Measurements from ENCODE around the gene SLC6A5.

SLC6A5 gene

DNA sequence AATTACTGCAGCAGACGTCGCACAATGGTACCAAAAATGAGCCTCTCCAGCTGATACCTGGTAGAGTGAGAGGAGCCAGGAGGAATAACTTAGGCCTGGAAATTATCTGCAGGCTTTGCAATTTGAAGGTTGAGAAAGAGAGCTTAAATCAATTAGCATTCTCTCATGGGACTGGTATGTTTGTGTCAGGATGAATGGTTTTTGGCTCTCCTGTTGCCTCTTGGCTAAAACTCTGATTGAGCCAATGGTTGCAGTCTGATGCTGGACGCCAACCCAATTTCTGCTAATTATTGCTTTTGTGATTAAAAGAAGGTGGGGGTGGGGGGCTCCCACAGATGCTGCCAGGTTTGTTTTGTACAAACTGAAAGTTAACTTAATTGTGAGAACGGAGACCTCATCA is 57.5 kb downstream of the SLC6A5 start:
- H3K9ac ChIP-seq (ENCODE audit: low read length) = no peak overlapping the region
- no peaks in the 10 kb centered on the region for H3K27me3 ChIP-seq (ENCODE audit: control insufficient read depth in 1 of 2, insufficient read depth in 2 of 2, low read length in 2 of 2)
- H3K4me1 ChIP-seq (ENCODE audit: insufficient read depth, low read length) = no peaks in the 10 kb centered on the region
- no peaks in the 10 kb centered on the region for H3K36me3 ChIP-seq (ENCODE audit: insufficient read depth, low read length)
- H3K27ac ChIP-seq (ENCODE audit: low read depth, low read length) = no peak overlapping the region
- H3K9me3 ChIP-seq (ENCODE audit: low read length) = no peaks in the 10 kb centered on the region
- H3K4me3 ChIP-seq (ENCODE audit: low read depth in 1 of 2, low read length in 2 of 2) = no peak overlapping the region

DNA sequence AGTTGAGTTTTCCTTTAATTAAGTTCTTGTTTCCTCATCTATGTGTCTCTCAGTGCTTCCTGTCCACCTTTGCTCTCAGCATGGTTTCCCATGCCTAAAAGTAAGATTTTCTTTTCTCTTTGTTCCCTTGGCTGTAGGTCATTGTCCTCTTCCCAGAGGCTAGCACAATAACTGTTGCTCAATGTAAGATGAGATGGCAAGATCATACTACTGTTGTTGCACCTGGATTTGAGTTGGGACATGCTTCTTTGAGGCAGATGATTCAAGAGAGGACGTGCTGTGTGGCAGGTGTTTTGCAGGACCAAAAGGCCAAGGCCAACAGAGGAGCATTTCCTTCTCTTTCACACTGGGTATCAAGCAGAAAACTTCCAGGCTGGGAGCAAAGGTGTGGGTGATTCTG is 58.7 kb downstream of the SLC6A5 start:
- Histone ChIP-seq H3K4me3 (ENCODE audit: low read depth in 1 of 2, low read length in 2 of 2) (no peak overlapping the region), H3K27me3 (ENCODE audit: control insufficient read depth in 1 of 2, insufficient read depth in 2 of 2, low read length in 2 of 2) (no peaks in the 10 kb centered on the region), H3K9me3 (ENCODE audit: low read length) (no peaks in the 10 kb centered on the region), H3K27ac (ENCODE audit: low read depth, low read length) (no peak overlapping the region), H3K4me1 (ENCODE audit: insufficient read depth, low read length) (no peaks in the 10 kb centered on the region), H3K36me3 (ENCODE audit: insufficient read depth, low read length) (no peaks in the 10 kb centered on the region), H3K9ac (ENCODE audit: low read length) (no peak overlapping the region)

DNA sequence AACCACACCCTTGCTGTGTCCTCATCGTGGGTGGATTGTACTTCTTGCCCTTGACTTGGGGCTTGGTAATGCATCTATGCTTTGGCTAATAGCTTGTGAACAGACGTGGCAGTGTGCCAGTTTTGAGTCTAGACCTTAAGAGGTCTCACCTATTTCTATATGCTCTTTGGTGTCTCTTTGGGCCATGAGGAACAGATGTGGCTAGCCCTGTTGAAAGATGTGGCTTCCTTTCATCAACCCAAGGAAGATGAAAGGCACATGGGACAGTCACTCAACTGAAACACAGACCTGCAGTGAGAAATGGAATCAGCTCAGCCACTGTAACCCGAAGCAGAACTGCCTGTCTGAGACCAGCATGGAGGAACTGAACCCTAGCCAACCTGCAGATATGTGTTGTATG is 62.0 kb downstream of the SLC6A5 start:
- no peaks in the 10 kb centered on the region for H3K4me1 ChIP-seq (ENCODE audit: insufficient read depth, low read length)
- no peak overlapping the region for H3K27ac ChIP-seq (ENCODE audit: low read depth, low read length)
- H3K9ac ChIP-seq (ENCODE audit: low read length) = no peak overlapping the region
- no peak overlapping the region for H3K4me3 ChIP-seq (ENCODE audit: low read depth in 1 of 2, low read length in 2 of 2)
- H3K9me3 ChIP-seq (ENCODE audit: low read length) = no peaks in the 10 kb centered on the region
- no peaks in the 10 kb centered on the region for H3K36me3 ChIP-seq (ENCODE audit: insufficient read depth, low read length)
- no peaks in the 10 kb centered on the region for H3K27me3 ChIP-seq (ENCODE audit: control insufficient read depth in 1 of 2, insufficient read depth in 2 of 2, low read length in 2 of 2)

DNA sequence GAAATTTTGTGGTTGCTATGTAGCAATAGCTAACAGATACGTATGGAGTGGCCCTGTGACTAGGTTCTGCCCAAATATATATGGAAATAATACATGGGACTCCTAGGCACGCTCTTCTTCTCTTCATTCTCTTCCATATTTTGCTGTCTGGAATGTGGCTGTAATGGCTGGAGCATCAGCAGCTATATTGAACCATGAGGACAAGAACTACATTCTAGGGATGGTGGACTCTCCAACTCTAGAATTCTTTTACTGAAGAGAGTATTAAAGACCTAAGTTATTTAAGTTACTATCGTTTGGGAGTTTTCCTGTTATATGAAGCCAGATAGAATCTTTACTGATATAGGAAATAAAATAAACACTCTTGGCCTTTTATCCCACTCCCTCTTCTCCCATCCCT is 62.4 kb downstream of the SLC6A5 start:
- Histone ChIP-seq H3K36me3 (ENCODE audit: insufficient read depth, low read length) (no peaks in the 10 kb centered on the region), H3K4me1 (ENCODE audit: insufficient read depth, low read length) (no peaks in the 10 kb centered on the region), H3K27me3 (ENCODE audit: control insufficient read depth in 1 of 2, insufficient read depth in 2 of 2, low read length in 2 of 2) (no peaks in the 10 kb centered on the region), H3K4me3 (ENCODE audit: low read depth in 1 of 2, low read length in 2 of 2) (no peak overlapping the region), H3K9ac (ENCODE audit: low read length) (no peak overlapping the region), H3K9me3 (ENCODE audit: low read length) (no peaks in the 10 kb centered on the region), H3K27ac (ENCODE audit: low read depth, low read length) (no peak overlapping the region)

DNA sequence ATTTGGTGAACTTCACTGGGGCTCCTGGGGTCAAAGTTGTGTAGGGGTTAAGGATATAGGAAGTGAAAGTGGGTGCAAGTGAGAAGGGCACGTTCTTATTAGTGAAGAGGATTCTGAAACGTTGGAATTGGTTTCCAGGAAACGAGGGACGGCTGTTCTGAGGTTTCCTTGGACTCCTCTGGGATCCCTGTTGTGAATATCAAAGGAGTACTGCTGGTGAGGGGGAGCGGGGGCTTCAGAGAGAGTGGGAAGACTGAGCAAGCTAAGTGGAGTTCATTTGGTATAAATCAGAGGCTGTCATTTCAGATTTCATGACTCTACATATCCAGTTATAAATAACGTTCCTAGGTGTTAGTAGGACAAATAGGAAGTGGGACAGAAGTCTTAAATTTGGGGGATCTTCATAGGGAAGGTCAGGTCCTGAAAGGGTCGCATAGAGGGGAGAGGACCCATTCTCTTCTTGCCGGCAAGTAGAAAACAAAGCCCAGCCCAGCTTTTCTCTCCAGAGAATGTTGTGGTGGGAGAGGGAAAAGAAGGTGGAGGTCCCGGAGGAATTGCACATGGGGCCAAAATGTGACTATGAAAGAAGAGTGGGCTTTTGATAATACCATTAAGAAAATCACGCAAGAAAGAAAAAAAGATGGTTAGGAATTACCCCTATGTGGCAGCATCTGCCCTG is 68.9 kb downstream of the SLC6A5 start:
- Histone ChIP-seq H3K27ac (ENCODE audit: low read depth, low read length) (no peak overlapping the region), H3K9ac (ENCODE audit: low read length) (no peak overlapping the region), H3K4me3 (ENCODE audit: low read depth in 1 of 2, low read length in 2 of 2) (no peak overlapping the region), H3K36me3 (ENCODE audit: insufficient read depth, low read length) (no peaks in the 10 kb centered on the region), H3K4me1 (ENCODE audit: insufficient read depth, low read length) (no peaks in the 10 kb centered on the region), H3K27me3 (ENCODE audit: control insufficient read depth in 1 of 2, insufficient read depth in 2 of 2, low read length in 2 of 2) (peaks cover 26 to 29% of the 10 kb centered on the region in 2 donors), H3K9me3 (ENCODE audit: low read length) (no peaks in the 10 kb centered on the region)

DNA sequence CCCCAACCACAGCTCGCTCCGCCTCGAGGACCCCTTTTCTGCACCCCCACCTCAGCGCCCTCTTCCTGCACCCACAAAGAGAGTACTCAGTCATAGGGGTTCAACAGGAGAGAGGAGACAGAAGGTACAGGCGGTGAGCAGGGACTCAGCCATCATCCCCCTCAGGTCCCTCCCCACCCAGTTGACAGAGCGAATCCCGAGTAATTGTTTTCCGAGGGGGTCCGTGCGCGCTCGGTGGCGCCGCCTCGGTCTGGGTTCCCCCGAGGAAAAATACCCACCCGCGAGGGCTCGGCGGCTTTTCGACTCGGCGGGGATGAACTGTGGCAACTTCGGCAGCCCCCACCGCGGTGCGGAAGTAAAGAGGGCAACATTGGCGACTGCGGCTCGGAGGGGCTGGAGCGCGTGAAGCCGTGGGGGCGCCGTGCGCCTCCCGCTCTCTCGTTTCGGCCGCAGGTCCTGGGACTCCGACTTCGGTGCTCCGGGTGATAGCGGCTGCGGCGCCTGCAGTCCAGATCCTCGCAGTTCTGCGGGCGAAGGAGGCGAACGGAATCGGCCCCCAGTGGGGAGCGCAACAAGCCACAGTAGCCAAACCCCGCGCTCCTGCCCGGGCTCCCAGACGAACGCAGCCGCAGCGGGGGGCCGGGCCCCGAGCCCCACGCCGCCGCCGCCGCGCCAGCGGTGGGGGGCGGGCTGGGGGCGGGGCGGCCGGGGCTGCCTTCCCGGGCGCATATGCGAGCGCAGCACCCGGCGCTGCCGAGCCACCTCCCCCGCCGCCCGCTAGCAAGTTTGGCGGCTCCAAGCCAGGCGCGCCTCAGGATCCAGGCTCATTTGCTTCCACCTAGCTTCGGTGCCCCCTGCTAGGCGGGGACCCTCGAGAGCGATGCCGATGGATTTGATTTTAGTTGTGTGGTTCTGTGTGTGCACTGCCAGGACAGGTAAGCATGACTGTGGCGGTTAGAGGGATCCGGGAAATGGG is 69.7 kb downstream of the SLC6A5 start, which contains the start of gene NELL1:
TSS of gene NELL1 (plus strand) at position 743 of the 976 bp plus-strand sequence.
- Histone ChIP-seq H3K27me3 (ENCODE audit: control insufficient read depth in 1 of 2, insufficient read depth in 2 of 2, low read length in 2 of 2) (peaks cover 26 to 33% of the 10 kb centered on the region in 2 donors), H3K4me3 (ENCODE audit: low read depth in 1 of 2, low read length in 2 of 2) (no peak within 1 kb of the TSS), H3K36me3 (ENCODE audit: insufficient read depth, low read length) (no peaks in the 10 kb centered on the region), H3K27ac (ENCODE audit: low read depth, low read length) (no peak within 1 kb of the TSS), H3K9ac (ENCODE audit: low read length) (no peak within 1 kb of the TSS), H3K9me3 (ENCODE audit: low read length) (no peaks in the 10 kb centered on the region), H3K4me1 (ENCODE audit: insufficient read depth, low read length) (no peaks in the 10 kb centered on the region)

DNA sequence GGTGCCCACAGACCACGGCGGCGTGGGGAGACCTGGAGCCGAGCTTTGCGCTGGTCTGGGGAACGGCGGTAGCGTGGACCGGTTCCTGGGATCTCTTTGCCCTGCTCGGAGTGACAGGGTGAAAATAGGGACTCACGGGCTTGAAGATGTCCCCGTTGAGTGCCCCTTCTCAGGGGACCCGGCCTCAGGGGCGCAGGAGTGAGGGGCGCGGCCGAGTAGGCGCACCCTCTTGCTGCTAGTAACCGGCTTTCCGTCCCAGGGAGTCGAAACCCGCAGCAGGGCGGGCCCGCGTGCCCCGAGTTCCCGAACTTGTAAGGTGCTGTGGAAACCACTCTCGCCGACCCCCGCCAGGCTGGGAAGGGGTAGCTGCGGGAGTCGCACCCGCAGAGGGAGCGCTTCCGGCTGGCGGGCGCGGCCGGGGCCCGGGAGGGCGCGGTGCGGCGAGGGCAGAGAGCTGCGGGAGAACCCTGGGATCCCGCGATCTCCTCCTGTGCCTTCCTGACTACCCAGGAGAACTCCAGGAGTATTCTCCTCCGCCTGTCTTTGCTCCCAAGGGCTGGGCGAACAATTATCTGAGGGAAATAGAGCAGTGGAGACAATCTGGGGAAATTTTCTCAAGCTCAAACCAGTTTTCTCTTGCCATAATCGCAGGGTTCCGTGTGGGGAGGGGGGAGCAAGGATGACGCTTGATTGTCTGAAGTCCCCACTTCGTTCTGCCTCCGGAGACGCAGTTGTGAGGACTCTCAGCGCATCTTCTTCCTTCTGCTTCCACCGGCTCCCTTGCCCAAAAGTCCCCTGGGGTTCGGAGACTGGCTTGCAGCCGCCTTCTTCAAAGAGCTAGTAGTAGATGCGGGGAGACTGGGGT is 70.6 kb downstream of the SLC6A5 start:
- H3K27me3 ChIP-seq (ENCODE audit: control insufficient read depth in 1 of 2, insufficient read depth in 2 of 2, low read length in 2 of 2) = peaks cover 26 to 34% of the 10 kb centered on the region in 2 donors
- H3K4me1 ChIP-seq (ENCODE audit: insufficient read depth, low read length) = no peaks in the 10 kb centered on the region
- H3K36me3 ChIP-seq (ENCODE audit: insufficient read depth, low read length) = no peaks in the 10 kb centered on the region
- no peak overlapping the region for H3K4me3 ChIP-seq (ENCODE audit: low read depth in 1 of 2, low read length in 2 of 2)
- H3K9me3 ChIP-seq (ENCODE audit: low read length) = no peaks in the 10 kb centered on the region
- H3K27ac ChIP-seq (ENCODE audit: low read depth, low read length) = no peak overlapping the region
- H3K9ac ChIP-seq (ENCODE audit: low read length) = no peak overlapping the region

DNA sequence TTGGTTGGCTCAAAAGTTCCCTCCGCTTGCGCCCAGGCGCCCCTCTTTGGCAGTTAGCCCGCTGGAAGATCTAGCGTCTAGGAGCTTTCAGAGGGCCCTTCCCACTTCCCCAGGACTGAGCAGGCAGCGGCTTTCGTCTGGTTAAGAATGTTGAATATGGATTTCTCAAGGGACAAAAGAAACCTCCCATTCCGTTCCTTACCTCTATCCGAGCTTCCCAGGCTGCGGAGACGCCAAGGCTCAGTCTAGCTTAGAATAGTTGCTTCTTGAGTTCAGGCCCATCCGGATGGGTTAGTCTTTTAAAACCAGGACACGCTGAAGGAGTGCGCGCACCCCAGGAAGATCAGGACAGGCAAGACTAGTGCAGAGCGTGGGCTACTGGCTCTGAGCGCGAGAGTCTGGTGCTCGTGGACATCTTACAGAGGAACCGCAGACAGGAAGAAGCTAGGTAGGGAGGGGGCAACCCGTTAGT is 71.6 kb downstream of the SLC6A5 start:
- no peak overlapping the region for H3K9ac ChIP-seq (ENCODE audit: low read length)
- no peak overlapping the region for H3K4me3 ChIP-seq (ENCODE audit: low read depth in 1 of 2, low read length in 2 of 2)
- H3K27ac ChIP-seq (ENCODE audit: low read depth, low read length) = no peak overlapping the region
- H3K4me1 ChIP-seq (ENCODE audit: insufficient read depth, low read length) = no peaks in the 10 kb centered on the region
- no peaks in the 10 kb centered on the region for H3K9me3 ChIP-seq (ENCODE audit: low read length)
- peaks cover 26 to 34% of the 10 kb centered on the region in 2 donors for H3K27me3 ChIP-seq (ENCODE audit: control insufficient read depth in 1 of 2, insufficient read depth in 2 of 2, low read length in 2 of 2)
- no peaks in the 10 kb centered on the region for H3K36me3 ChIP-seq (ENCODE audit: insufficient read depth, low read length)

DNA sequence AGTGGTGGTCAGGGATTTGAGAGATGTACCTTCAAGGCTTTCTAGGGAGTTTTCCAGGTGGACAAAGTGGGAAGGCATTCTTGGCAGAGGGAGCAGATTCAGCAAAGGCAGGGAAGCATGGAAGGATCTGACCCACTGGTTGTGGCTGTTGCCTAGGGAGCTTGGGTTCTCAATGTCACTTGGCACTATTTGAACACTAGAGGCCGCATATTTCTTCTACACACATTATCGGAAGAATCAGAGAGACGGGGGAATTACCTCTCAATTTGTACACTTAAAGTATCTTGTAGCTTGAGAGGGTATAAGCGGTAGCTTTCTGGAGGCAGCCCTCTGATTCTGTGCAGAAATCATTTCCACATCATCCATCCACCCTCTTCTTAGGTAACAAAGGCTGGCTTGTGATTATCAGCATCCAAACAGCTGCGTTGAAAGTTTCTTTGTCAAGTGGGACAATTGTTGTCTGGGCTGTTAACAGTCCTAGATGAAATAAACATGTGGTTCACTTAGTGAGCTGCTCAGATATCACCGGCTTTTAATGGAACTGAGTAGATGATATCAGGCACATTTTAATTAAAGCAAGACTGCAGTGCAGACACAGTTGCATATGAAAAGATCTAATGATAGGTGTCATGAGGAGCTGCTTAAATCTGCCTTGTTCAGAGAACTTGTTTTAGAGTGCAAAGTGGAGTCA is 72.6 kb downstream of the SLC6A5 start:
- Histone ChIP-seq H3K9me3 (ENCODE audit: low read length) (no peaks in the 10 kb centered on the region), H3K27ac (ENCODE audit: low read depth, low read length) (no peak overlapping the region), H3K4me3 (ENCODE audit: low read depth in 1 of 2, low read length in 2 of 2) (no peak overlapping the region), H3K36me3 (ENCODE audit: insufficient read depth, low read length) (no peaks in the 10 kb centered on the region), H3K27me3 (ENCODE audit: control insufficient read depth in 1 of 2, insufficient read depth in 2 of 2, low read length in 2 of 2) (peaks cover 26 to 34% of the 10 kb centered on the region in 2 donors), H3K4me1 (ENCODE audit: insufficient read depth, low read length) (no peaks in the 10 kb centered on the region), H3K9ac (ENCODE audit: low read length) (no peak overlapping the region)

DNA sequence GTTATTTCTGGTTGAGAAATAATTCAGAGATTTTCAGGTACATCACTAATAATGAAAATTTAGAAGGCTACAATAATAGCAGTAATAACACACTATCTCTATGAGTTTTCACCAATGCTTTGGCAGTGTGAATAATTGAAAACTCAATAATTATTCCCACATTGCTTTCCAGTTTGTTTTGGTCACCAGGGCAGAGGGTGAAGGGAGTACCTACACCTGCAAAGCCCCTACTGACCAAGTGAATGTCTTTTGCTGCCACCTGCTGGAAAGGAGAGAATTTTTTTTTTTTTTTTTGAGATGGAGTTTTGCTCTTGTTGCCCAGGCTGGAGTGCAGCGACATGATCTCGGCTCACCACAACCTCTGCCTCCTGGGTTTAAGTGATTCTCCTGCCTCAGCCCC is 73.2 kb downstream of the SLC6A5 start:
- no peaks in the 10 kb centered on the region for H3K9me3 ChIP-seq (ENCODE audit: low read length)
- peaks cover 26 to 34% of the 10 kb centered on the region in 2 donors for H3K27me3 ChIP-seq (ENCODE audit: control insufficient read depth in 1 of 2, insufficient read depth in 2 of 2, low read length in 2 of 2)
- no peak overlapping the region for H3K9ac ChIP-seq (ENCODE audit: low read length)
- H3K27ac ChIP-seq (ENCODE audit: low read depth, low read length) = no peak overlapping the region
- no peaks in the 10 kb centered on the region for H3K4me1 ChIP-seq (ENCODE audit: insufficient read depth, low read length)
- H3K36me3 ChIP-seq (ENCODE audit: insufficient read depth, low read length) = no peaks in the 10 kb centered on the region
- no peak overlapping the region for H3K4me3 ChIP-seq (ENCODE audit: low read depth in 1 of 2, low read length in 2 of 2)
